Fibroblast of the aortic adventitia (primary cell): ENCODE measurements around the gene VKORC1. TPM values are rescaled to one million over a fixed set of nuclear protein-coding genes. Genes with fewer than 3 reads are reported as not detected.

Experiments
- DNase-seq: peaks from one replicate; pipeline ENCODE4 v3.0.0-alpha.2; 2010; ENCODE audit warnings: low read depth
- H3K4me3 ChIP-seq: 2 replicates; pipeline ENCODE4 v1.5.1; 2011; ENCODE audit warnings: low read depth, mild to moderate bottlenecking, control low read depth, low read length, moderate library complexity
- total RNA-seq: library from RNA; depleted of rRNA; stranded (reverse); fragments of >200 nt; gene quantifications from 2 replicates; pipeline ENCODE4 v1.2.3, GENCODE V29; 2012; ENCODE audit warnings: low replicate concordance
- TF ChIP-seq, protein P1 (sequence below): IDR thresholded peaks from 2 replicates; pipeline ENCODE4 v1.5.1; 2011; ENCODE audit warnings: mild to moderate bottlenecking, low read length, control low read depth, inconsistent platforms; ENCODE audit not compliant: insufficient read depth

The VKORC1 gene
- total RNA-seq, 1 donor, result 146 TPM

DNA sequence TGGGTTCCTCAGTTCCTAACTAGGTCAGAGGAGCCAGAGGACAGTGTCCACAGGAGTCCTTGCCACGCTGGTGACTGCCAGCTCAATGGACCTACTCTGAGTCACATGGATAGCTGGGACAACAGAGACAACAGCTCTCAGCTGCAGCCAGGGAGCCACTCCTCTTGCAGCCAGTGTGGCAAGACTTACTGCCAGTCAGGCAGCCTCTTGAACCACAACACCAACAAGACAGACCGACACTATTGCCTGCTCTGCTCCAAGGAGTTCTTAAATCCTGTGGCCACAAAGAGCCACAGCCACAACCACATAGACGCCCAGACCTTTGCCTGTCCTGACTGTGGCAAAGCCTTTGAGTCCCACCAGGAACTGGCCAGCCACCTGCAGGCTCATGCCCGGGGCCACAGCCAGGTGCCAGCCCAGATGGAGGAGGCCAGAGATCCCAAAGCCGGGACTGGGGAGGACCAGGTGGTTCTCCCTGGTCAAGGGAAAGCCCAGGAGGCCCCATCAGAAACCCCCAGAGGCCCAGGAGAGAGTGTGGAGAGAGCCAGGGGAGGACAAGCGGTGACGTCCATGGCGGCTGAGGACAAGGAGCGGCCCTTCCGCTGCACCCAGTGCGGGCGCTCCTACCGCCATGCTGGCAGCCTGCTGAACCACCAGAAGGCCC lies 13.7 kb downstream of the VKORC1 start:
- no peak overlapping the region for H3K4me3 ChIP-seq
- TF ChIP-seq, protein P1, sequence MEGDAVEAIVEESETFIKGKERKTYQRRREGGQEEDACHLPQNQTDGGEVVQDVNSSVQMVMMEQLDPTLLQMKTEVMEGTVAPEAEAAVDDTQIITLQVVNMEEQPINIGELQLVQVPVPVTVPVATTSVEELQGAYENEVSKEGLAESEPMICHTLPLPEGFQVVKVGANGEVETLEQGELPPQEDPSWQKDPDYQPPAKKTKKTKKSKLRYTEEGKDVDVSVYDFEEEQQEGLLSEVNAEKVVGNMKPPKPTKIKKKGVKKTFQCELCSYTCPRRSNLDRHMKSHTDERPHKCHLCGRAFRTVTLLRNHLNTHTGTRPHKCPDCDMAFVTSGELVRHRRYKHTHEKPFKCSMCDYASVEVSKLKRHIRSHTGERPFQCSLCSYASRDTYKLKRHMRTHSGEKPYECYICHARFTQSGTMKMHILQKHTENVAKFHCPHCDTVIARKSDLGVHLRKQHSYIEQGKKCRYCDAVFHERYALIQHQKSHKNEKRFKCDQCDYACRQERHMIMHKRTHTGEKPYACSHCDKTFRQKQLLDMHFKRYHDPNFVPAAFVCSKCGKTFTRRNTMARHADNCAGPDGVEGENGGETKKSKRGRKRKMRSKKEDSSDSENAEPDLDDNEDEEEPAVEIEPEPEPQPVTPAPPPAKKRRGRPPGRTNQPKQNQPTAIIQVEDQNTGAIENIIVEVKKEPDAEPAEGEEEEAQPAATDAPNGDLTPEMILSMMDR, result no peak
- no peak for DNase-seq

DNA sequence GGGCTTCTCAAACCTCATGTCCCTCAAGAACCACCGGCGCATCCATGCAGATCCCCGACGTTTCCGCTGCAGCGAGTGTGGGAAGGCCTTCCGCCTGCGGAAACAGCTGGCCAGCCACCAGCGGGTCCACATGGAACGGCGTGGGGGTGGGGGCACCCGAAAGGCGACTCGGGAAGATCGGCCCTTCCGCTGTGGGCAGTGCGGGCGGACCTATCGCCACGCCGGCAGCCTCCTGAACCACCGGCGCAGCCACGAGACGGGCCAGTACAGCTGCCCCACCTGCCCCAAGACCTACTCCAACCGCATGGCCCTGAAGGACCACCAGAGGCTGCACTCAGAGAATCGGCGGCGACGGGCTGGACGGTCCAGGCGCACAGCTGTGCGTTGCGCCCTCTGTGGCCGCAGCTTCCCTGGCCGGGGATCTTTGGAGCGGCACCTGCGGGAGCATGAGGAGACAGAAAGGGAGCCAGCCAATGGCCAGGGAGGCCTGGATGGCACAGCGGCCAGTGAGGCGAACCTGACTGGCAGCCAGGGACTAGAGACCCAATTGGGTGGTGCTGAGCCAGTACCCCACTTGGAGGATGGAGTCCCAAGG lies 14.5 kb downstream of the VKORC1 start:
- DNase-seq, result no peak
- H3K4me3 ChIP-seq, result no peak overlapping the region
- TF ChIP-seq, protein P1, result no peak

DNA sequence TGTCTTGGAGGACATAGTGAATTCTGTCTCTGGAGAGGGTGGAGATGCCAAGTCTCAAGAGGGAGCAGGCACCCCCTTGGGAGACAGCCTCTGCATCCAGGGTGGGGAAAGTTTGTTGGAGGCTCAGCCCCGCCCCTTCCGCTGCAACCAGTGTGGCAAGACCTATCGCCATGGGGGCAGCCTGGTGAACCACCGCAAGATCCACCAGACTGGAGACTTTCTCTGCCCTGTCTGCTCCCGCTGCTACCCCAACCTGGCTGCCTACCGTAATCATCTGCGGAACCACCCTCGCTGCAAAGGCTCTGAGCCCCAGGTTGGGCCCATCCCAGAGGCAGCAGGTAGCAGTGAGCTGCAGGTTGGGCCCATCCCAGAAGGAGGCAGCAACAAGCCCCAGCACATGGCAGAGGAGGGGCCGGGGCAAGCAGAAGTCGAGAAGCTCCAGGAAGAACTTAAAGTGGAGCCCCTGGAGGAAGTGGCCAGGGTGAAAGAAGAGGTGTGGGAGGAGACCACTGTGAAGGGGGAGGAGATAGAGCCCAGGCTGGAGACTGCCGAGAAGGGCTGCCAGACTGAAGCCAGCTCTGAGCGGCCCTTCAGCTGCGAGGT lies 15.2 kb downstream of the VKORC1 start:
- H3K4me3 ChIP-seq, result no peak overlapping the region
- DNase-seq, result no peak
- TF ChIP-seq, protein P1, result no peak

GRCh38 chr16:31078597-31079341 lies 15.8 kb downstream of the VKORC1 start:
- TF ChIP-seq, protein P1, result no peak
- no peak for DNase-seq

GRCh38 chr16:31077592-31078396 lies 16.8 kb downstream of the VKORC1 start:
- no peak for DNase-seq
- TF ChIP-seq, protein P1, result no peak
- no peak overlapping the region for H3K4me3 ChIP-seq

More at GRCh38 chr16:31078597-31079341, 15.8 kb downstream of the VKORC1 start:
- no peak overlapping the region for H3K4me3 ChIP-seq

DNA sequence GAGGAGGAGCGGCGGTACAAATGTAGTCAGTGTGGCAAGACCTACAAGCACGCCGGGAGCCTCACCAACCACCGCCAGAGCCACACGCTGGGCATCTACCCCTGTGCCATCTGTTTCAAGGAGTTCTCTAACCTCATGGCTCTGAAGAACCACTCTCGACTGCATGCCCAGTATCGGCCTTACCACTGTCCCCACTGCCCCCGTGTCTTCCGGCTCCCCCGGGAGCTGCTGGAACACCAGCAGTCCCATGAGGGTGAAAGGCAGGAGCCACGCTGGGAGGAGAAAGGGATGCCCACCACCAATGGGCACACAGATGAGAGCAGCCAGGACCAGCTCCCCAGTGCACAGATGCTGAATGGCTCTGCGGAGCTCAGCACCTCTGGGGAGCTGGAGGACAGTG lies 17.6 kb downstream of the VKORC1 start:
- H3K4me3 ChIP-seq, result no peak overlapping the region
- TF ChIP-seq, protein P1, result no peak
- no peak for DNase-seq
